GM12865 (cell line): ENCODE results near the gene SPNS2.

ENCODE experiments used
- DNase-seq: peaks from one replicate; pipeline ENCODE4 v3.0.0; 2010; ENCODE audit warnings: low read depth
- H3K4me3 ChIP-seq: 2 replicates; pipeline ENCODE4 v1.5.1; 2011; ENCODE audit warnings: mild to moderate bottlenecking, low read depth, low read length, control low read depth
- CTCF ChIP-seq: IDR thresholded peaks from 2 replicates; pipeline ENCODE4 v1.5.1; 2011; ENCODE audit warnings: low read length, control low read depth, low read depth, inconsistent platforms; ENCODE audit not compliant: insufficient read depth; ENCODE audit errors: missing control alignments

SPNS2 gene

GRCh38 chr17:4520894-4521600 lies 22.4 kb downstream of the SPNS2 start:
- no peak for TF ChIP-seq CTCF
- no peak overlapping the region for H3K4me3 ChIP-seq
- DNase-seq = no peak

GRCh38 chr17:4522661-4523060 lies 24.0 kb downstream of the SPNS2 start:
- TF ChIP-seq CTCF = no peak
- no peak overlapping the region for H3K4me3 ChIP-seq
- no peak for DNase-seq

GRCh38 chr17:4523946-4524345 lies 25.3 kb downstream of the SPNS2 start:
- DNase-seq = no peak
- TF ChIP-seq CTCF = no peak
- H3K4me3 ChIP-seq = no peak overlapping the region

GRCh38 chr17:4525691-4526397 lies 27.2 kb downstream of the SPNS2 start:
- no peak for DNase-seq
- no peak for TF ChIP-seq CTCF
- H3K4me3 ChIP-seq = no peak overlapping the region

GRCh38 chr17:4527134-4527533 lies 28.5 kb downstream of the SPNS2 start:
- TF ChIP-seq CTCF = no peak
- no peak for DNase-seq
- no peak overlapping the region for H3K4me3 ChIP-seq

GRCh38 chr17:4527566-4528125 lies 29.0 kb downstream of the SPNS2 start:
- H3K4me3 ChIP-seq = no peak overlapping the region
- TF ChIP-seq CTCF = no peak
- no peak for DNase-seq
